SJSA1 (cell line): ENCODE data around the gene MTCL3.

Experiments used
- DNase-seq, 2 experiments: peaks; one replicate each; pipeline ENCODE4 v3.0.0-alpha.2; 2015 to 2020; ENCODE audit warnings: low spot score in 2 of 2, low read depth in 1 of 2
- H3K27ac ChIP-seq: fragments of 250-450 bp; sonication (Bioruptor Pico); 2 replicates; pipeline ENCODE4 v1.5.1; 2020; ENCODE audit warnings: mild to moderate bottlenecking, moderate library complexity
- H3K27me3 ChIP-seq: fragments of 250-450 bp; sonication (Bioruptor Pico); replicated peaks from 2 replicates; pipeline ENCODE4 v1.5.1; 2020; ENCODE audit warnings: mild to moderate bottlenecking, moderate library complexity
- H3K36me3 ChIP-seq: fragments of 250-450 bp; sonication (Bioruptor Pico); 2 replicates; pipeline ENCODE4 v1.5.1; 2020; ENCODE audit warnings: mild to moderate bottlenecking
- H3K4me1 ChIP-seq: fragments of 250-450 bp; sonication (Bioruptor Pico); replicated peaks from 2 replicates; pipeline ENCODE4 v1.6.1; 2021; ENCODE audit warnings: mild to moderate bottlenecking
- H3K4me3 ChIP-seq: fragments of 250-450 bp; sonication (Bioruptor Pico); 2 replicates; pipeline ENCODE4 v1.5.1; 2020; ENCODE audit warnings: mild to moderate bottlenecking
- H3K9me3 ChIP-seq: fragments of 250-450 bp; sonication (Bioruptor Pico); replicated peaks from 2 replicates; pipeline ENCODE4 v1.5.1; 2020; ENCODE audit warnings: mild to moderate bottlenecking

The MTCL3 gene

GRCh38 chr6:127522714-127523113, 3.6 kb upstream of the MTCL3 start:
- Histone ChIP-seq H3K27ac (no peak overlapping the region), H3K9me3 (no peaks in the 10 kb centered on the region), H3K27me3 (peaks cover 3% of the 10 kb centered on the region), H3K4me1 (peaks cover 7% of the 10 kb centered on the region), H3K36me3 (no peaks in the 10 kb centered on the region), H3K4me3 (no peak overlapping the region)
- DNase-seq: no peak

- Histone ChIP-seq H3K27me3 (peaks cover 3% of the 10 kb centered on the region), H3K36me3 (peaks cover 3% of the 10 kb centered on the region), H3K27ac (no peak overlapping the region), H3K4me1 (peaks cover 21% of the 10 kb centered on the region), H3K4me3 (no peak overlapping the region), H3K9me3 (no peaks in the 10 kb centered on the region)
- DNase-seq: peak in 1 of 2 experiments; percentile 10
Observed at GRCh38 chr6:127520066-127520465, 931 bp upstream of the MTCL3 start.

GRCh38 chr6:127519469-127519785, 292 bp upstream of the MTCL3 start:
- H3K36me3 ChIP-seq: peaks cover 3% of the 10 kb centered on the region
- no peak overlapping the region for H3K27ac ChIP-seq
- no peak for DNase-seq
- peak overlapping the region; percentile 42 for H3K4me3 ChIP-seq
- H3K9me3 ChIP-seq: no peaks in the 10 kb centered on the region
- H3K4me1 ChIP-seq: peaks cover 27% of the 10 kb centered on the region
- H3K27me3 ChIP-seq: peaks cover 3% of the 10 kb centered on the region

- peaks cover 27% of the 10 kb centered on the region for H3K4me1 ChIP-seq
- no peak for DNase-seq
- H3K9me3 ChIP-seq: no peaks in the 10 kb centered on the region
- H3K36me3 ChIP-seq: peaks cover 11% of the 10 kb centered on the region
- peak overlapping the region; percentile 48 for H3K27ac ChIP-seq
- peak overlapping the region; percentile 42 for H3K4me3 ChIP-seq
- H3K27me3 ChIP-seq: peaks cover under 1% of the 10 kb centered on the region; the same call in 1 of the 2 replicates
Observed at GRCh38 chr6:127518191-127518709, 885 bp downstream of the MTCL3 start.

- Histone ChIP-seq H3K27ac (no peak overlapping the region), H3K27me3 (no peaks in the 10 kb centered on the region; the same call in 1 of the 2 replicates), H3K36me3 (peaks cover 16% of the 10 kb centered on the region), H3K4me1 (peaks cover 27% of the 10 kb centered on the region), H3K4me3 (peak overlapping the region; percentile 42), H3K9me3 (no peaks in the 10 kb centered on the region)
- DNase-seq: no peak
Observed at GRCh38 chr6:127517693-127518092, 1.4 kb downstream of the MTCL3 start.

- DNase-seq: peak in 1 of 2 experiments; percentile 57
- no peak overlapping the region for H3K27ac ChIP-seq
Observed at GRCh38 chr6:127516662-127517273, 2.4 kb downstream of the MTCL3 start.

GRCh38 chr6:127515794-127516661, 3.1 kb downstream of the MTCL3 start:
- Histone ChIP-seq H3K4me1 (peaks cover 27% of the 10 kb centered on the region), H3K9me3 (no peaks in the 10 kb centered on the region), H3K4me3 (peak overlapping the region; percentile 72), H3K27ac (peak overlapping the region; percentile 17), H3K36me3 (peaks cover 31% of the 10 kb centered on the region), H3K27me3 (no peaks in the 10 kb centered on the region)
- peak; percentile 78 to 91 for DNase-seq

More at GRCh38 chr6:127516662-127517273, 2.4 kb downstream of the MTCL3 start:
- H3K4me3 ChIP-seq: peak overlapping the region; percentile 72
- H3K36me3 ChIP-seq: peaks cover 26% of the 10 kb centered on the region
- H3K4me1 ChIP-seq: peaks cover 27% of the 10 kb centered on the region
- no peaks in the 10 kb centered on the region for H3K9me3 ChIP-seq
- H3K27me3 ChIP-seq: no peaks in the 10 kb centered on the region

GRCh38 chr6:127515234-127515793, 3.8 kb downstream of the MTCL3 start:
- peak; percentile 4 to 46 for DNase-seq
- Histone ChIP-seq H3K27me3 (no peaks in the 10 kb centered on the region), H3K9me3 (peaks cover 2% of the 10 kb centered on the region; the same call in 1 of the 2 replicates), H3K27ac (peak overlapping the region; percentile 17), H3K4me3 (peak overlapping the region; percentile 72), H3K4me1 (peaks cover 27% of the 10 kb centered on the region), H3K36me3 (peaks cover 38% of the 10 kb centered on the region)

- DNase-seq: no peak
- peaks cover 3% of the 10 kb centered on the region; the same call in 1 of the 2 replicates for H3K9me3 ChIP-seq
- H3K4me3 ChIP-seq: peak overlapping the region; percentile 72
- H3K4me1 ChIP-seq: peaks cover 27% of the 10 kb centered on the region
- H3K27ac ChIP-seq: no peak overlapping the region
- H3K27me3 ChIP-seq: no peaks in the 10 kb centered on the region
- H3K36me3 ChIP-seq: peaks cover 43% of the 10 kb centered on the region
Observed at GRCh38 chr6:127514773-127515227, 4.3 kb downstream of the MTCL3 start.

GRCh38 chr6:127514179-127514772, 4.9 kb downstream of the MTCL3 start:
- H3K36me3 ChIP-seq: peaks cover 48% of the 10 kb centered on the region
- H3K4me3 ChIP-seq: no peak overlapping the region

GRCh38 chr6:127513425-127513824, 5.7 kb downstream of the MTCL3 start:
- peaks cover 27% of the 10 kb centered on the region for H3K4me1 ChIP-seq
- DNase-seq: no peak
- H3K4me3 ChIP-seq: no peak overlapping the region
- H3K36me3 ChIP-seq: peaks cover 57% of the 10 kb centered on the region
- H3K27ac ChIP-seq: no peak overlapping the region
- H3K27me3 ChIP-seq: no peaks in the 10 kb centered on the region
- peaks cover 3% of the 10 kb centered on the region; the same call in 1 of the 2 replicates for H3K9me3 ChIP-seq

More at GRCh38 chr6:127514179-127514772, 4.9 kb downstream of the MTCL3 start:
- H3K27me3 ChIP-seq: no peaks in the 10 kb centered on the region
- H3K27ac ChIP-seq: no peak overlapping the region
- H3K9me3 ChIP-seq: peaks cover 3% of the 10 kb centered on the region; the same call in 1 of the 2 replicates
- peaks cover 27% of the 10 kb centered on the region for H3K4me1 ChIP-seq
- DNase-seq: no peak

GRCh38 chr6:127510876-127511275, 8.3 kb downstream of the MTCL3 start:
- Histone ChIP-seq H3K27ac (no peak overlapping the region), H3K9me3 (peaks cover 3% of the 10 kb centered on the region; the same call in 1 of the 2 replicates), H3K27me3 (no peaks in the 10 kb centered on the region), H3K4me3 (no peak overlapping the region), H3K36me3 (peaks cover 60% of the 10 kb centered on the region), H3K4me1 (peaks cover 7% of the 10 kb centered on the region)
- no peak for DNase-seq

GRCh38 chr6:127506894-127507293, 12.2 kb downstream of the MTCL3 start:
- H3K4me1 ChIP-seq: no peaks in the 10 kb centered on the region
- H3K27me3 ChIP-seq: no peaks in the 10 kb centered on the region
- no peak overlapping the region for H3K4me3 ChIP-seq
- no peak overlapping the region for H3K27ac ChIP-seq
- no peak for DNase-seq
- peaks cover 3% of the 10 kb centered on the region; the same call in 1 of the 2 replicates for H3K9me3 ChIP-seq
- peaks cover 40% of the 10 kb centered on the region for H3K36me3 ChIP-seq
